K562 (cell line): ENCODE data around the gene PODXL. TPM values are rescaled to one million over a fixed set of nuclear protein-coding genes. Genes with fewer than 3 reads are reported as not detected.

ENCODE experiments used
- HOXB6 ChIP-seq: fragments of 250-450 bp; sonication (Bioruptor Pico); IDR thresholded peaks from 2 replicates; pipeline ENCODE4 v1.5.1; 2022; ENCODE audit warnings: mild to moderate bottlenecking, borderline replicate concordance
- NFE2 ChIP-seq: IDR thresholded peaks from 2 replicates; pipeline ENCODE4 v1.6.1; 2014; ENCODE audit warnings: antibody characterized with exemption, low read depth
- SRF ChIP-seq, 2 experiments: fragments of 250-450, 450-650 bp in 1 of 2; sonication (Bioruptor Pico) in 1 of 2; sonication (generic) in 1 of 2; formaldehyde crosslinking; IDR thresholded peaks; 2 replicates each; pipeline versions ENCODE4 v1.5.0 to v1.5.1; 2020 to 2022; ENCODE audit warnings: mild to moderate bottlenecking in 1 of 2, missing genetic modification reagents in 1 of 2
- polyA plus RNA-seq, 8 experiments: library from polyadenylated mRNA; depleted of rRNA in 4 of 8; stranded (reverse) in 5 of 8; unstranded in 3 of 8; fragments of >200 nt; fragmentation: Nextera tagmentation in 2 of 8; fragmentation: Illumina TruSeq in 1 of 8; extraction: Ambion mirVana in 2 of 8; extraction: Trizol in 1 of 8; gene quantifications; 2 replicates each; pipeline versions ENCODE4 v1.2.1 to v1.2.3, GENCODE V29; 2011 to 2014; ENCODE audit warnings: inconsistent platforms in 1 of 8, missing spikeins in 1 of 8
- total RNA-seq, 7 experiments: library from RNA; depleted of rRNA in 6 of 7; stranded (reverse); fragments of >200 nt in 6 of 7; fragmentation: Illumina TruSeq in 2 of 7; extraction: Trizol in 2 of 7; gene quantifications; 2 replicates each; pipeline versions ENCODE4 v1.2.1 to v1.2.3, GENCODE V29; 2011 to 2021; ENCODE audit warnings: low replicate concordance in 1 of 7
- TF ChIP-seq, protein P1 (sequence below): fragments of 200-600 bp; sonication (generic); IDR thresholded peaks from one replicate; pipeline ENCODE4 v1.6.1; 2012; ENCODE audit warnings: mild to moderate bottlenecking, low read depth, low read length, inconsistent platforms
- TF ChIP-seq, protein P2 (sequence below): fragments of 450-650 bp; IDR thresholded peaks from 2 replicates; pipeline ENCODE4 v1.6.1; 2016; ENCODE audit warnings: mild to moderate bottlenecking, moderate library complexity

The PODXL gene
- total and polyA plus RNA-seq, 9 of the 15 experiments (the other 6 are each of a cell fraction or from before 2014, with no cell fraction given) = 0.01 to 0.73 (median 0.07) TPM

DNA sequence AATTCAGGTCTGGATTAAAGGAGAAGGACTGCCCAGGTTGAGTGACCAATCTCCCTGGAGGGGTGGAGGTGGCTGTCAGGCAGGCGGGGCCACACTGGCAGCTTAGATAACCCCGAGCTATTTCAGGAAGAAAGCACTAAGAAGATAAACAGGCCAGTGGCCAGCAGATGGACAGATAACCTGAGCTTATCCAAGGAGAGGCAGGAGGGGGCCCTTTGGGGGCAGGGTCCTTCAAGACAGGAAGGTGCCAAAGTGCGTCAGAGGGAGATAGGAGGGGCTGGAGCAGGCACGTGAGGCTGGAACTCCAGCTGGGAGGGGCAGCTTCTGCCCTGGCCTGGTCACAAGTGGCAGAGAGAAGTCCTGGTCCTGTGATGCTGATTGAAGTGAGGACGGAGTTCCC lies 29.8 kb upstream of the PODXL start (continued):
- TF ChIP-seq, protein P1, sequence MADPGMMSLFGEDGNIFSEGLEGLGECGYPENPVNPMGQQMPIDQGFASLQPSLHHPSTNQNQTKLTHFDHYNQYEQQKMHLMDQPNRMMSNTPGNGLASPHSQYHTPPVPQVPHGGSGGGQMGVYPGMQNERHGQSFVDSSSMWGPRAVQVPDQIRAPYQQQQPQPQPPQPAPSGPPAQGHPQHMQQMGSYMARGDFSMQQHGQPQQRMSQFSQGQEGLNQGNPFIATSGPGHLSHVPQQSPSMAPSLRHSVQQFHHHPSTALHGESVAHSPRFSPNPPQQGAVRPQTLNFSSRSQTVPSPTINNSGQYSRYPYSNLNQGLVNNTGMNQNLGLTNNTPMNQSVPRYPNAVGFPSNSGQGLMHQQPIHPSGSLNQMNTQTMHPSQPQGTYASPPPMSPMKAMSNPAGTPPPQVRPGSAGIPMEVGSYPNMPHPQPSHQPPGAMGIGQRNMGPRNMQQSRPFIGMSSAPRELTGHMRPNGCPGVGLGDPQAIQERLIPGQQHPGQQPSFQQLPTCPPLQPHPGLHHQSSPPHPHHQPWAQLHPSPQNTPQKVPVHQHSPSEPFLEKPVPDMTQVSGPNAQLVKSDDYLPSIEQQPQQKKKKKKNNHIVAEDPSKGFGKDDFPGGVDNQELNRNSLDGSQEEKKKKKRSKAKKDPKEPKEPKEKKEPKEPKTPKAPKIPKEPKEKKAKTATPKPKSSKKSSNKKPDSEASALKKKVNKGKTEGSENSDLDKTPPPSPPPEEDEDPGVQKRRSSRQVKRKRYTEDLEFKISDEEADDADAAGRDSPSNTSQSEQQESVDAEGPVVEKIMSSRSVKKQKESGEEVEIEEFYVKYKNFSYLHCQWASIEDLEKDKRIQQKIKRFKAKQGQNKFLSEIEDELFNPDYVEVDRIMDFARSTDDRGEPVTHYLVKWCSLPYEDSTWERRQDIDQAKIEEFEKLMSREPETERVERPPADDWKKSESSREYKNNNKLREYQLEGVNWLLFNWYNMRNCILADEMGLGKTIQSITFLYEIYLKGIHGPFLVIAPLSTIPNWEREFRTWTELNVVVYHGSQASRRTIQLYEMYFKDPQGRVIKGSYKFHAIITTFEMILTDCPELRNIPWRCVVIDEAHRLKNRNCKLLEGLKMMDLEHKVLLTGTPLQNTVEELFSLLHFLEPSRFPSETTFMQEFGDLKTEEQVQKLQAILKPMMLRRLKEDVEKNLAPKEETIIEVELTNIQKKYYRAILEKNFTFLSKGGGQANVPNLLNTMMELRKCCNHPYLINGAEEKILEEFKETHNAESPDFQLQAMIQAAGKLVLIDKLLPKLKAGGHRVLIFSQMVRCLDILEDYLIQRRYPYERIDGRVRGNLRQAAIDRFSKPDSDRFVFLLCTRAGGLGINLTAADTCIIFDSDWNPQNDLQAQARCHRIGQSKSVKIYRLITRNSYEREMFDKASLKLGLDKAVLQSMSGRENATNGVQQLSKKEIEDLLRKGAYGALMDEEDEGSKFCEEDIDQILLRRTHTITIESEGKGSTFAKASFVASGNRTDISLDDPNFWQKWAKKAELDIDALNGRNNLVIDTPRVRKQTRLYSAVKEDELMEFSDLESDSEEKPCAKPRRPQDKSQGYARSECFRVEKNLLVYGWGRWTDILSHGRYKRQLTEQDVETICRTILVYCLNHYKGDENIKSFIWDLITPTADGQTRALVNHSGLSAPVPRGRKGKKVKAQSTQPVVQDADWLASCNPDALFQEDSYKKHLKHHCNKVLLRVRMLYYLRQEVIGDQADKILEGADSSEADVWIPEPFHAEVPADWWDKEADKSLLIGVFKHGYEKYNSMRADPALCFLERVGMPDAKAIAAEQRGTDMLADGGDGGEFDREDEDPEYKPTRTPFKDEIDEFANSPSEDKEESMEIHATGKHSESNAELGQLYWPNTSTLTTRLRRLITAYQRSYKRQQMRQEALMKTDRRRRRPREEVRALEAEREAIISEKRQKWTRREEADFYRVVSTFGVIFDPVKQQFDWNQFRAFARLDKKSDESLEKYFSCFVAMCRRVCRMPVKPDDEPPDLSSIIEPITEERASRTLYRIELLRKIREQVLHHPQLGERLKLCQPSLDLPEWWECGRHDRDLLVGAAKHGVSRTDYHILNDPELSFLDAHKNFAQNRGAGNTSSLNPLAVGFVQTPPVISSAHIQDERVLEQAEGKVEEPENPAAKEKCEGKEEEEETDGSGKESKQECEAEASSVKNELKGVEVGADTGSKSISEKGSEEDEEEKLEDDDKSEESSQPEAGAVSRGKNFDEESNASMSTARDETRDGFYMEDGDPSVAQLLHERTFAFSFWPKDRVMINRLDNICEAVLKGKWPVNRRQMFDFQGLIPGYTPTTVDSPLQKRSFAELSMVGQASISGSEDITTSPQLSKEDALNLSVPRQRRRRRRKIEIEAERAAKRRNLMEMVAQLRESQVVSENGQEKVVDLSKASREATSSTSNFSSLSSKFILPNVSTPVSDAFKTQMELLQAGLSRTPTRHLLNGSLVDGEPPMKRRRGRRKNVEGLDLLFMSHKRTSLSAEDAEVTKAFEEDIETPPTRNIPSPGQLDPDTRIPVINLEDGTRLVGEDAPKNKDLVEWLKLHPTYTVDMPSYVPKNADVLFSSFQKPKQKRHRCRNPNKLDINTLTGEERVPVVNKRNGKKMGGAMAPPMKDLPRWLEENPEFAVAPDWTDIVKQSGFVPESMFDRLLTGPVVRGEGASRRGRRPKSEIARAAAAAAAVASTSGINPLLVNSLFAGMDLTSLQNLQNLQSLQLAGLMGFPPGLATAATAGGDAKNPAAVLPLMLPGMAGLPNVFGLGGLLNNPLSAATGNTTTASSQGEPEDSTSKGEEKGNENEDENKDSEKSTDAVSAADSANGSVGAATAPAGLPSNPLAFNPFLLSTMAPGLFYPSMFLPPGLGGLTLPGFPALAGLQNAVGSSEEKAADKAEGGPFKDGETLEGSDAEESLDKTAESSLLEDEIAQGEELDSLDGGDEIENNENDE = no peak
- TF ChIP-seq SRF (CRISPR knock-in tag; IDR thresholded peaks at IDR 0.05) = 0 out of 4 replicates have a peak, but pooled peaks of 1 of the 2 experiments have one; percentile 43
- no peak for TF ChIP-seq NFE2
- TF ChIP-seq, protein P2, sequence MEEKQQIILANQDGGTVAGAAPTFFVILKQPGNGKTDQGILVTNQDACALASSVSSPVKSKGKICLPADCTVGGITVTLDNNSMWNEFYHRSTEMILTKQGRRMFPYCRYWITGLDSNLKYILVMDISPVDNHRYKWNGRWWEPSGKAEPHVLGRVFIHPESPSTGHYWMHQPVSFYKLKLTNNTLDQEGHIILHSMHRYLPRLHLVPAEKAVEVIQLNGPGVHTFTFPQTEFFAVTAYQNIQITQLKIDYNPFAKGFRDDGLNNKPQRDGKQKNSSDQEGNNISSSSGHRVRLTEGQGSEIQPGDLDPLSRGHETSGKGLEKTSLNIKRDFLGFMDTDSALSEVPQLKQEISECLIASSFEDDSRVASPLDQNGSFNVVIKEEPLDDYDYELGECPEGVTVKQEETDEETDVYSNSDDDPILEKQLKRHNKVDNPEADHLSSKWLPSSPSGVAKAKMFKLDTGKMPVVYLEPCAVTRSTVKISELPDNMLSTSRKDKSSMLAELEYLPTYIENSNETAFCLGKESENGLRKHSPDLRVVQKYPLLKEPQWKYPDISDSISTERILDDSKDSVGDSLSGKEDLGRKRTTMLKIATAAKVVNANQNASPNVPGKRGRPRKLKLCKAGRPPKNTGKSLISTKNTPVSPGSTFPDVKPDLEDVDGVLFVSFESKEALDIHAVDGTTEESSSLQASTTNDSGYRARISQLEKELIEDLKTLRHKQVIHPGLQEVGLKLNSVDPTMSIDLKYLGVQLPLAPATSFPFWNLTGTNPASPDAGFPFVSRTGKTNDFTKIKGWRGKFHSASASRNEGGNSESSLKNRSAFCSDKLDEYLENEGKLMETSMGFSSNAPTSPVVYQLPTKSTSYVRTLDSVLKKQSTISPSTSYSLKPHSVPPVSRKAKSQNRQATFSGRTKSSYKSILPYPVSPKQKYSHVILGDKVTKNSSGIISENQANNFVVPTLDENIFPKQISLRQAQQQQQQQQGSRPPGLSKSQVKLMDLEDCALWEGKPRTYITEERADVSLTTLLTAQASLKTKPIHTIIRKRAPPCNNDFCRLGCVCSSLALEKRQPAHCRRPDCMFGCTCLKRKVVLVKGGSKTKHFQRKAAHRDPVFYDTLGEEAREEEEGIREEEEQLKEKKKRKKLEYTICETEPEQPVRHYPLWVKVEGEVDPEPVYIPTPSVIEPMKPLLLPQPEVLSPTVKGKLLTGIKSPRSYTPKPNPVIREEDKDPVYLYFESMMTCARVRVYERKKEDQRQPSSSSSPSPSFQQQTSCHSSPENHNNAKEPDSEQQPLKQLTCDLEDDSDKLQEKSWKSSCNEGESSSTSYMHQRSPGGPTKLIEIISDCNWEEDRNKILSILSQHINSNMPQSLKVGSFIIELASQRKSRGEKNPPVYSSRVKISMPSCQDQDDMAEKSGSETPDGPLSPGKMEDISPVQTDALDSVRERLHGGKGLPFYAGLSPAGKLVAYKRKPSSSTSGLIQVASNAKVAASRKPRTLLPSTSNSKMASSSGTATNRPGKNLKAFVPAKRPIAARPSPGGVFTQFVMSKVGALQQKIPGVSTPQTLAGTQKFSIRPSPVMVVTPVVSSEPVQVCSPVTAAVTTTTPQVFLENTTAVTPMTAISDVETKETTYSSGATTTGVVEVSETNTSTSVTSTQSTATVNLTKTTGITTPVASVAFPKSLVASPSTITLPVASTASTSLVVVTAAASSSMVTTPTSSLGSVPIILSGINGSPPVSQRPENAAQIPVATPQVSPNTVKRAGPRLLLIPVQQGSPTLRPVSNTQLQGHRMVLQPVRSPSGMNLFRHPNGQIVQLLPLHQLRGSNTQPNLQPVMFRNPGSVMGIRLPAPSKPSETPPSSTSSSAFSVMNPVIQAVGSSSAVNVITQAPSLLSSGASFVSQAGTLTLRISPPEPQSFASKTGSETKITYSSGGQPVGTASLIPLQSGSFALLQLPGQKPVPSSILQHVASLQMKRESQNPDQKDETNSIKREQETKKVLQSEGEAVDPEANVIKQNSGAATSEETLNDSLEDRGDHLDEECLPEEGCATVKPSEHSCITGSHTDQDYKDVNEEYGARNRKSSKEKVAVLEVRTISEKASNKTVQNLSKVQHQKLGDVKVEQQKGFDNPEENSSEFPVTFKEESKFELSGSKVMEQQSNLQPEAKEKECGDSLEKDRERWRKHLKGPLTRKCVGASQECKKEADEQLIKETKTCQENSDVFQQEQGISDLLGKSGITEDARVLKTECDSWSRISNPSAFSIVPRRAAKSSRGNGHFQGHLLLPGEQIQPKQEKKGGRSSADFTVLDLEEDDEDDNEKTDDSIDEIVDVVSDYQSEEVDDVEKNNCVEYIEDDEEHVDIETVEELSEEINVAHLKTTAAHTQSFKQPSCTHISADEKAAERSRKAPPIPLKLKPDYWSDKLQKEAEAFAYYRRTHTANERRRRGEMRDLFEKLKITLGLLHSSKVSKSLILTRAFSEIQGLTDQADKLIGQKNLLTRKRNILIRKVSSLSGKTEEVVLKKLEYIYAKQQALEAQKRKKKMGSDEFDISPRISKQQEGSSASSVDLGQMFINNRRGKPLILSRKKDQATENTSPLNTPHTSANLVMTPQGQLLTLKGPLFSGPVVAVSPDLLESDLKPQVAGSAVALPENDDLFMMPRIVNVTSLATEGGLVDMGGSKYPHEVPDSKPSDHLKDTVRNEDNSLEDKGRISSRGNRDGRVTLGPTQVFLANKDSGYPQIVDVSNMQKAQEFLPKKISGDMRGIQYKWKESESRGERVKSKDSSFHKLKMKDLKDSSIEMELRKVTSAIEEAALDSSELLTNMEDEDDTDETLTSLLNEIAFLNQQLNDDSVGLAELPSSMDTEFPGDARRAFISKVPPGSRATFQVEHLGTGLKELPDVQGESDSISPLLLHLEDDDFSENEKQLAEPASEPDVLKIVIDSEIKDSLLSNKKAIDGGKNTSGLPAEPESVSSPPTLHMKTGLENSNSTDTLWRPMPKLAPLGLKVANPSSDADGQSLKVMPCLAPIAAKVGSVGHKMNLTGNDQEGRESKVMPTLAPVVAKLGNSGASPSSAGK = no peak
- TF ChIP-seq HOXB6 (CRISPR knock-in tag) = no peak
